ENCODE data around the gene RNF8.
"Not testable (repeated sequence)": the region's sequence is repeated elsewhere in the genome, so short reads cannot be mapped to it uniquely, and the experiment has no call there.

RNF8 gene

DNA sequence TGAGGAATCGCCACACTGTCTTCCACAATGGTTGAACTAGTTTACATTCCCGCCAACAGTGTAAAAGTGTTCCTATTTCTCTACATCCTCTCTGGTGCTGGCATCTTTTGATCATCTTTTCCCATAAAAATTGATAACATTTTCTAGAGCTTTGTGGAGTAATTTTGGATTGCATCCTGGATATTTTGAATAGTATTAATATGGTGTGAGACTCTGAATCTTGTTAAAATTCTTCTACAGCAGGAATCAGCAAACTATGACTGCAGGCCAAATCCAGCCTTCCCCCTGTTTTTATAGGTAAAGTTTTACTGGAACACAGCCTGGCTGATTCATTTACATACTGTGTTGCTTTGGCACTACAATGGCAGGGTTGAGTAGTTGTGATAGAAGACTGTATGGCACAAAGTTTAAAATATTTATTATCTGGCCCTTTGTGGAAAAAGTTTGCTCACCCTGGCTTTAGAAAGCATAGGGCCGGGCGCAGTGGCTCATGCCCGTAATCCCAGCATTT lies 15.0 kb upstream of the RNF8 start:
- TF ChIP-seq, protein P1, sequence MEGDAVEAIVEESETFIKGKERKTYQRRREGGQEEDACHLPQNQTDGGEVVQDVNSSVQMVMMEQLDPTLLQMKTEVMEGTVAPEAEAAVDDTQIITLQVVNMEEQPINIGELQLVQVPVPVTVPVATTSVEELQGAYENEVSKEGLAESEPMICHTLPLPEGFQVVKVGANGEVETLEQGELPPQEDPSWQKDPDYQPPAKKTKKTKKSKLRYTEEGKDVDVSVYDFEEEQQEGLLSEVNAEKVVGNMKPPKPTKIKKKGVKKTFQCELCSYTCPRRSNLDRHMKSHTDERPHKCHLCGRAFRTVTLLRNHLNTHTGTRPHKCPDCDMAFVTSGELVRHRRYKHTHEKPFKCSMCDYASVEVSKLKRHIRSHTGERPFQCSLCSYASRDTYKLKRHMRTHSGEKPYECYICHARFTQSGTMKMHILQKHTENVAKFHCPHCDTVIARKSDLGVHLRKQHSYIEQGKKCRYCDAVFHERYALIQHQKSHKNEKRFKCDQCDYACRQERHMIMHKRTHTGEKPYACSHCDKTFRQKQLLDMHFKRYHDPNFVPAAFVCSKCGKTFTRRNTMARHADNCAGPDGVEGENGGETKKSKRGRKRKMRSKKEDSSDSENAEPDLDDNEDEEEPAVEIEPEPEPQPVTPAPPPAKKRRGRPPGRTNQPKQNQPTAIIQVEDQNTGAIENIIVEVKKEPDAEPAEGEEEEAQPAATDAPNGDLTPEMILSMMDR (IDR thresholded peaks at IDR 0.05; ENCODE audit: insufficient read depth, low read depth, low read length, missing control alignments), result no peak
- DNase-seq (ENCODE audit: low read depth), result no peak

DNA sequence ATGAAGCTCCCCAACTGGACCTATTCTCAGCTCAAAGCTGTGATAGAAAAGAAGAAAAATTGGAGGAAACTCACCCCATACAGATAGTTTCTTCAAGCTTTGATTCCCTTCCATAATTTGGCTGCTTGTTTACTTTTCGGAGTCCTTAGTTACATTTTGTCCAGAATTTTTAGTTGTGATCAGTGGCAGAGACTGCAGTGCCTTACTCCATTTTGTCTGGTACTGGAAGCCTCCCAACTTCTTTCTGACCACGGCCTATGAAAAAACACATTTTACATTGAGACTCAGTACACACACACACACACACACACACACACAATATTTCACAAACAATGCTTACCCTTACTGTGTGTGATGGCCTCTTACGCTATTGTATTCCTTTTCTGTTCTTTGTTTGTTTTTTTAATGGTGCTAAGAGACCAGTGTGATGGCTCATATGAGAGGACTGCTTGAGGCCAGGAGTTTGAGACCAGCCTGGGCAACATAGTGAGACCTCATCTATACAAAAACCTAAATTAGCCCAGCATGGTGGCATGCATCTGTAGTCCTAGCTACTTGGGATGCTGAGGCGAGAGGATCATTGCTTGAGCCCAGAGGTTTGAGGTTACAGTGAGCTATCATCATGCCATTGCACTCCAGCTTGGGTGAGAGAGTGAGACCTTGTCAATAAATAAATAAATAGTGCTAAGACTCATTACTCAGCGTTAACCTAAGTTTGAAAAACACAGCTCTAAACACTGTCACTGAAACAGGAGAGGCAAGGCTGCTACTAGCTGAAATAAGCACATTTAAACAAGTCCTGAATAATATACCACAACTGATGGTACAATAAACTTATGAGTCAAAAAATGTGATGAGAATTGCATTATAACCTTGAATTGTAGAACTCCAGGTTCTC lies 13.8 kb upstream of the RNF8 start:
- TF ChIP-seq, protein P1 (IDR thresholded peaks at IDR 0.05; ENCODE audit: insufficient read depth, low read depth, low read length, missing control alignments), result no peak
- no peak for DNase-seq (ENCODE audit: low read depth)
- no peak overlapping the region for H3K4me3 ChIP-seq (ENCODE audit: low read depth, low read length)

More for the DNA sequence above, 15.0 kb upstream of the RNF8 start:
- H3K4me3 ChIP-seq (ENCODE audit: low read depth, low read length), result no peak overlapping the region

DNA sequence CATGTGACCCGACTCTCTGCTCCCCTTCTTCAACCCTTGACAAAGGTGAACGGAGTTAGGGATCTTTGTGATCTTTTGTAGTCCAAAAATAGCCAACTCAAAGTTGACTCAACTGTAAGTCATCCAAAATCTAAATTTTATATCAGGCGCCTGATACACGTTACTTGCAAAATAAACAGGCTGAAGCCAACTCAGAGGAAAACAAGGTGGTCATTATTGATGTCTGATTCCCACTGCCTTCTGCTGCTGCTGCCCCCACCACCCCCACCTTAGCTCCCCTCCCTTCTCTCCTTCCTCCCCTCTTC lies 13.2 kb upstream of the RNF8 start:
- TF ChIP-seq, protein P1 (IDR thresholded peaks at IDR 0.05; ENCODE audit: insufficient read depth, low read depth, low read length, missing control alignments), result no peak
- DNase-seq (ENCODE audit: low read depth), result no peak

DNA sequence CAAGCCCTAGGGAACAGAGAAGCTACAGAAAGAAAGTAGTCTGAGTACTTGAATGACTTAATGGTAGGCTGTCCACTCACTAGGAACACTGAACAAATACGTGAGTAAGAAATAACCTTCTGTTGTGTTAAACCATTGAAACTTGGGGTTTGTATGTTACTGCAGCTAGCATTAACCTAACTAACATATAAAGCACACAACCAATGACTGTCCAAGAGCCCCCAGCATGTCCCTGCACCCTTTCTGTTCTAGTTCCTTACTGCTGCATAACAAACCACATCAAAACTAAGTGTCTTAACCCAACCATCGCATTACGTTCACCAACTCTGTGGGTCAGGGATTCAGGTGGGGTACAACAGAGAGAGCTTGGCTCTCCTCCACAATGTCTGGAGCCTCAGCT lies 10.5 kb upstream of the RNF8 start:
- TF ChIP-seq, protein P1 (IDR thresholded peaks at IDR 0.05; ENCODE audit: insufficient read depth, low read depth, low read length, missing control alignments), result no peak
- H3K4me3 ChIP-seq (ENCODE audit: low read depth, low read length), result no peak overlapping the region
- no peak for DNase-seq (ENCODE audit: low read depth)

More for the DNA sequence above, 13.2 kb upstream of the RNF8 start:
- no peak overlapping the region for H3K4me3 ChIP-seq (ENCODE audit: low read depth, low read length)

DNA sequence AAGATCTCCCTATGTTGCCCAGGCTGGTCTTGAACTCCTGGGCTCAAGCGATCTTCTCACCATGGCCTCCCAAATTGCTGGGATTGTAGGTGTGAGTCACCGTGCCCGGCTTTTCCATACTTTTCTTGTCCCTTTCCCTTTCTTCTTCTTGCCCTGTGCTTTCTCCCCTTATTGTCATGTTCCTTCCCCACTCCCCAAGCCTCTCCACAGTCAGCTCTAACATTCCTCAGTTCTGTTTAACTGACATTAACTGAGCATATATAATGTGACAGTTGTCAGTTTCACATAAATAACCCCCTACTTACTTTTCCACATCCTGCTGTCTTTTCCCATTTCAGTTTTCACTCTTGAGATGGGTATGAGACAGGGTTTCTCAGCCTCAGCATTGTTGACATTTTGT lies 9.5 kb upstream of the RNF8 start:
- H3K4me3 ChIP-seq (ENCODE audit: low read depth, low read length), result no peak overlapping the region
- no peak for DNase-seq (ENCODE audit: low read depth)
- TF ChIP-seq, protein P1 (IDR thresholded peaks at IDR 0.05; ENCODE audit: insufficient read depth, low read depth, low read length, missing control alignments), result no peak

DNA sequence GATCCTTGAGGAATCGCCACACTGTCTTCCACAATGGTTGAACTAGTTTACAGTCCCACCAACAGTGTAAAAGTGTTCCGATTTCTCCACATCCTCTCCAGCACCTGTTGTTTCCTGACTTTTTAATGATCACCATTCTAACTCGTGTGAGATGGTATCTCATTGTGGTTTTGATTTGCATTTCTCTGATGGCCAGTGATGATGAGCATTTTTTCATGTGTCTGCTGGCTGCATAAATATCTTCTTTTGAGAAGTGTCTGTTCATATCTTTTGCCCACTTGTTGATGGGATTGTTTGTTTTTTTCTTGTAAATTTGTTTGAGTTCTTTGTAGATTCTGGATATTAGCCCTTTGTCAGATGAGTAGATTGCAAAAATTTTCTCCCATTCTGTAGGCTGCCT lies 8.0 kb upstream of the RNF8 start:
- H3K4me3 ChIP-seq (ENCODE audit: low read depth, low read length); DNase-seq (ENCODE audit: low read depth): not testable (repeated sequence)

DNA sequence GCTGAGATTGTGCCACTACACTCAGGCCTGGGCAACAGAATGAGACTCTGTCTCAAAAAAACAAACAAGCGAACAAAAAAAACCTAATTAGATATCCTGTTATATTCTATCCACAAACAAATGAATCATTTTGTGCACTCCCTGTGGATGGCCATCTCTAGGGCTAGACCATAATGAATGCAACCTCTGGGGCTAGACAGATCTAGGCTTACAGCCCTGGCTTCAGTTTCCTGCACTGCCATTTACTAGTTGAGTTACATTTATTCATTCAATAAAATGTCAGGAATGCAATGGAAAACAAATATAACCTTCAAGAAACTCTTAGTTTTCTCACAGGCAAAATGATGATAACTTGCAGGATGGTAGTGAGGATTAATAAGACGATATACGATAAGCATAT lies 6.6 kb upstream of the RNF8 start:
- DNase-seq (ENCODE audit: low read depth), result no peak
- H3K4me3 ChIP-seq (ENCODE audit: low read depth, low read length), result no peak overlapping the region
- TF ChIP-seq, protein P1 (IDR thresholded peaks at IDR 0.05; ENCODE audit: insufficient read depth, low read depth, low read length, missing control alignments), result no peak

Measured in GM12865 (cell line).